HTR-8/SVneo (cell line): ENCODE results near the gene IL17REL.
"Not testable (repeated sequence)": the region's sequence is repeated elsewhere in the genome, so short reads cannot be mapped to it uniquely, and the experiment has no call there.

Experiments
- DNase-seq: peaks from one replicate; pipeline ENCODE4 v3.0.0; 2011; ENCODE audit warnings: low spot score, mixed read lengths; ENCODE audit not compliant: insufficient read length
- FAIRE-seq: peaks from 2 replicates; lab custom pipeline; 2011; peaks lifted over from hg19 to GRCh38; lab: Jason Lieb, UNC

Gene IL17REL

GRCh38 chr22:49950396-49950994 is 62.1 kb downstream of the IL17REL start:
- FAIRE-seq: no peak
- DNase-seq: no peak

DNA sequence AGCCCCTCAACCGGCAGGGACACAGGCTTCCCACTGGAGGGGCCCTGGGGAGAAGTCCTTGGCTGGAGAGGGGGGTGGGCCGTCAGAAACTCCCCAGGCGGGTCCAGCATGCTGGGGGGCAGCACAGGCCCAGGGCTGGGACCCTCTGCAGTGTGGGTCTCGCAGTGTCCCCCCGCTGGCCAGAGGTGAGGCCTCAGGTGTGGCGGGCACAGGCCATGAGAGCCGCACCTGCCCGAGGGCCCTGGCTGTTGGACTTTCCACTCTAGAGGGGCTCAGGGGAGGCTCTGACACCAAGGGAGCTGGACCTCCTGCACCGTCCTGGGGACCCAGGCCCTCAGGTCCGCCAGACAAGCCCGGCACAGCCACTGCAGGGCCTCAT is 62.7 kb downstream of the IL17REL start:
- DNase-seq (no peak), FAIRE-seq (no peak)

DNA sequence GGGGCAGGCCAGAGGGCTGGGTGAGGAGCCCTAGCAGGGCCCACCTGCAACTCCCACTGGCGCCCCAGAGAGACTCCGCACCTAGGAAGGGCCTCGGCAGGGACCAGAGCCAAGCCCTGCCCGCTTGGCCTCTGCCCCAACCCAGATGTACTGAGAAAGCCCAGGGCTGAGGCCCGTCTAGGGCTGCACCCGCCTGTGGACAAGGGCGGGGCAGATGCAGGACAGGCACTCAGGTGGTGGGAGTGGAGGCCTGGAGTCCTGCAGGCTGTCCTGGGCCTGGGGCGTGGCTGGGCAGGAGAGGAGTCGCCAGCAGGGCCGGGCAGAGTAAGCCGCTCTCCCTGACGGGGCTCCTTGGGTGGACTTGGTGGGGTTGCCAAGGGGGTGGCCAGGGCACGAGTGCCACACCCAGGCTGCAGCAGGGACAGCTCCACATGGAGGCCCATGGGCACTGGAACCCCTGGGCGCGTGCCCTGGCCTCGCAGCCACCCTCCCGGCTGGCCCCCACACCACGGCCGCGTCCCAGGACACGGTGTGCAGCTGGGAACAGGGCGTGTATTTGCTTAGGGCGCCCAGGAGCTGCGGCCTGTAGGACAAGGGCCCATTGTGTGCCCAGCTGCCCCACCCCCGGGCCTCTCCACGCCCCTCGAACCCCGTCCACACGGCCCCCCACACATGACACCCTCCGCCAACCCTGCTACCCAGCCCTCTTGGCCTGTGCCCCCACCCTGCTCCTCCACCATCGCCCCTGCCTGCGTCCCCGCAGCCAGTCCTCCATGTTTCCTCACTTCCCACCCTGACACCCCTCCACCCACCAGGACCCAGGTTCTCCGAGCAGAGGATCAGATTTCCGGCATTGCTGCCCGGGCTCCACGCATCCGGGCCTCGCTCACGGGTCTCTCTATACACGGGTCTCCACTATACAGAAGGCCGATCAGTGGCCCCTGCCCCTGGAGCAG is 63.3 kb downstream of the IL17REL start:
- FAIRE-seq: no peak

DNA sequence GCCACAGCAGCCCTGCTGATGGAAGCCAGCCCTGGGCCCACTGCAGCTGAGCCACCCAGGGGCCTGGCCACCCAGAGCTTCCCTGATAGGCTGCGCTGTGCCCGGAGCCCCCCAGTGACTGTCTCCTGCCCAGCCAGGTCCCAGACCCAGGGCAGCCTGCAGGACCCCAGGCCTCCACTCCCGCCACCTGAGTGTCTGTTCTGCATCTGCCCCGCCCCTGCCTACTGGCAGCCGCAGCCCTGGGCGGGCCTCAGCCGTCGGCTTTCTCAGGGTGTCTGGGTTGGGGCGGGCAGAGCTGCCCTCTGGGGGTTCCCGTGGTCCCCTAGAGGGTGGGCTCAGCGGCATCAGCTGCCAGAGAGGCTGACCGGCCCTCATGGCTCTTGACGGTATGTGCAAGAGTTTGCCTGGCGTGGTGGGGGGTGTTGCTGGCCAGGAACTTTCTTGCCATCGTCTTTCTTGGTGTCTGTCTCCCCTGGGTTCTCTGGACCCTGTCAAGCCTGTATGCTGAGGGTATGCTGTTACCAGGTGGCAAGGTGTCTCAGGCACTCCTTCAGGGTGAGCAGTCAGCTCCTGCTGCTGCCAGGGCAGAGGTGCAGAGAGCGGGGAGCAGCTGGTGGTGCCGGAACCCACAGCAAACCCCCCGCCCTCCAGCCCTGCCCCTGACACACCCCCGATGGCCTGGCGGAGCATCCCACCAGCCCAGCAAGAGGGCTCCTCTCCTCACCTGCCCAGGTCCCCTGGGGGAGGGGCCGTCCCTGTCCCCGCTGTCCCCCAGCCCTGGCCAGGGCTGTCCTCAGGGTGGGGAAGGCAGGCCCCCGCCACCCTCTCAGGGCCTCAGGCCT is 64.2 kb downstream of the IL17REL start:
- FAIRE-seq: no peak

More for the DNA sequence above, 63.3 kb downstream of the IL17REL start:
- no peak for DNase-seq

DNA sequence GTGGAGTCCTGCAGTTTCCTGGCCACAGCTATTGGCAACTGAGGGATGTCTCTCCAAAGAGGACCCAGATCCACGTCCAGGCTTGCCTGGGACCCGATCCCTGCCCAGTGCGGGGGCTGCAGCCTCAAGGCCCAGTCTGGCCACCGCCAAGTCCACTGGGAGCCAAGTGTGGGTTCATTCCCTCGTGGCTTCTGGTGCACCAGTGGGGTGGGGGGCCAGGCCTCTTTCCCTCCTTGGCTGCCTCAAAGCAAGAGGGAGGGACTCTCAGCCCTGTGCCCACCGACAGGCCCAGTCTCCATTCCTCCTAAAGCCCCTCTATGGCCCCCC is 65.3 kb downstream of the IL17REL start:
- FAIRE-seq (no peak), DNase-seq (no peak)

More for the DNA sequence above, 64.2 kb downstream of the IL17REL start:
- DNase-seq: no peak

DNA sequence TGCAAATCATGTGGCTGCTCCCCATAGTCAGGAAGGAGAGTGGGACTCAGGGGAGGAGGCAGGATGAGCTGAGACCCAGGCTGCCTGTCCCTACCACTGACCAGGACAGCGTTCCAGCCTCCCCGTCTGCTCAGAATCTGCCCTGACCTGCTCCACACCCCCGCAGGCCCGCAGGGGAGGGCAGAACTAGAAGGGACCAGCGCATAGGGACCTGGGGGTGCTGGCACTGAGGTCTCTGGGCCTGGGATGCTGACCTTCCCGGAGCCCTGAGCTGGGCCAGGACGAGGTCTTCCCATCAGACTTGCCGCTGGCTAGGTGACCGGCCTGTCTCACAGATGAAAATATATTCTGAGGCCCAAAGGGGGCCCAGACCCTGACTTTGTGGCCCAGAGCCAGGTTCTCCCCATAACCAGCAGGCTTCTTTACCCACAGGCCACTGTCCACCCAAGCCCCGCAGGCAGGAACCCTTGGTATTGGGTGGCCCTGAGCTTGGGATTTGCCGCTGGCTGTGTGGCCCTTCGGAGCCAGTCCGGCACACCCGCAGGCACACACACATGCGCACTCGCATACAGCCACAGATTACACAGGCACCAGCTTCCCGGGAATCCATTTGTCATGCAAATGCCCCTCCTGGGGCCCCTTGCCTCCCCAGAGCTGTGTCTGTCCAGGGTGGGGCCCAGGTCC is 65.8 kb downstream of the IL17REL start:
- DNase-seq: no peak
- no peak for FAIRE-seq

DNA sequence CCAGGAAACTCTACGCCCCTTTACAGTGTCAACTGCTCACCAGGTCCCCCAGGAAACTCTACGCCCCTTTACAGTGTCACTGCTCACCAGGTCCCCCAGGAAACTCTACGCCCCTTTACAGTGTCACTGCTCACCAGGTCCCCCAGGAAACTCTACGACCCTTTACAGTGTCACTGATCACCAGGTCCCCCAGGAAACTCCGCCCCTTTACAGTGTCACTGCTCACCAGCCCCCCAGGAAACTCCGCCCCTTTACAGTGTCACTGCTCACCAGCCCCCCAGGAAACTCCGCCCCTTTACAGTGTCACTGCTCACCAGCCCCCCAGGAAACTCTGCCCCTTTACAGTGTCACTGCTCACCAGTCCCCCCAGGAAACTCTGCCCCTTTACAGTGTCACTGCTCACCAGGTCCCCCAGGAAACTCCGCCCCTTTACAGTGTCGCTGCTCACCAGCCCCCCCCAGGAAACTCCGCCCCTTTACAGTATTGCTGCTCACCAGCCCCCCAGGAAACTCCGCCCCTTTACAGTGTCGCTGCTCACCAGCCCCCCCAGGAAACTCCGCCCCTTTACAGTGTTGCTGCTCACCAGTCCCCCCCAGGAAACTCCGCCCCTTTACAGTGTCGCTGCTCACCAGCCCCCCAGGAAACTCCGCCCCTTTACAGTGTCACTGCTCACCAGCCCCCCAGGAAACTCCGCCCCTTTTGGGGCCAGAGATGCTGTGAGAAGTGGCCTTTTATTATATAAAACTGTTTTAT is 67.3 kb downstream of the IL17REL start:
- DNase-seq, FAIRE-seq: not testable (repeated sequence)
